LHCN-M2 (cell line): Measurements from ENCODE around the gene KLK11. TPM values are rescaled to one million over a fixed set of nuclear protein-coding genes. Genes with fewer than 3 reads are reported as not detected.

Experiments
- DNase-seq: peaks from one replicate; pipeline ENCODE4 v3.0.0-alpha.2; 2012; ENCODE audit warnings: low read depth
- polyA plus RNA-seq: library from polyadenylated mRNA; unstranded; fragments of >200 nt; gene quantifications from one replicate; pipeline ENCODE4 v1.2.1, GENCODE V29; 2012; ENCODE audit warnings: missing spikeins
- total RNA-seq: library from RNA; depleted of rRNA; stranded (reverse); fragments of >200 nt; gene quantifications from 2 replicates; pipeline ENCODE4 v1.2.3, GENCODE V29; 2014; rRNA removed

Gene KLK11
- not detected in 2 replicates for total RNA-seq
- polyA plus RNA-seq: not detected

DNA sequence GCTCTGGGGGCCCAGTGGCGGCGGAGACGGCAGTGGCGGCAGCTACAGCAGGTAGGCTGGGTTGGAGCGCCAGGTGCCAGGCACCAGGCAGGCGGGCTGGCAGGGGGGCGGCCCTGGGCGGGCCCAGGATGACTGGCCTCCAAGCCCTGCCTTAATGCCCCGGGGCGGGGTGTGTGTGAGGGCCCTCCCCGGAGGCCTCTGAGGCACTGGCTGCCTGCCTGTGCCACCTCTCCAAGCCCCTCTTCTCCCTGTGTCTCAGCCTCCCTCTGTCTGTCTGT lies at the start of gene KLK11:
KLK11 (minus strand) TSS at position 63 of the 278 bp plus-strand sequence. CDS start 985 bp downstream, outside the sequence.
- no peak for DNase-seq

DNA sequence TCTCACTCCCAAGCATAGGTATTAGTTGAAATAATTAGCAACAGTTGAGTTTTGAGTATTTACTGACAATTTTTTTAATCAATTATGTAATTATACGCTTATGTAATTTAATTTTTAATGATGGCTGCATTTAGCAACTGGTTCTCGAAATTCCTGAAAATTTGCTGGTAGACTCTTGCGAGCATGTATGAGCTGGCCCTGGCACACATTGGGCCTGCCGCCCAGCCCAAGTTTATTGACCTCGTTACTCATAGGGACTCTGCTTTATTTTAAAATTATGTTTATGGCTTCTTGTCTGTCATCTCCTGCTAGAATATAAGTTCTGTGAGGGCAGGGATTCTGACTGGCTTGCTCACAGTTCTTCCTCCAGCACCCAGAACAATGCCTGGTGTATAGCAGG lies 49.6 kb upstream of the KLK11 start:
- DNase-seq: no peak

GRCh38 chr19:51071095-51071405 lies 44.6 kb upstream of the KLK11 start:
- no peak for DNase-seq

DNA sequence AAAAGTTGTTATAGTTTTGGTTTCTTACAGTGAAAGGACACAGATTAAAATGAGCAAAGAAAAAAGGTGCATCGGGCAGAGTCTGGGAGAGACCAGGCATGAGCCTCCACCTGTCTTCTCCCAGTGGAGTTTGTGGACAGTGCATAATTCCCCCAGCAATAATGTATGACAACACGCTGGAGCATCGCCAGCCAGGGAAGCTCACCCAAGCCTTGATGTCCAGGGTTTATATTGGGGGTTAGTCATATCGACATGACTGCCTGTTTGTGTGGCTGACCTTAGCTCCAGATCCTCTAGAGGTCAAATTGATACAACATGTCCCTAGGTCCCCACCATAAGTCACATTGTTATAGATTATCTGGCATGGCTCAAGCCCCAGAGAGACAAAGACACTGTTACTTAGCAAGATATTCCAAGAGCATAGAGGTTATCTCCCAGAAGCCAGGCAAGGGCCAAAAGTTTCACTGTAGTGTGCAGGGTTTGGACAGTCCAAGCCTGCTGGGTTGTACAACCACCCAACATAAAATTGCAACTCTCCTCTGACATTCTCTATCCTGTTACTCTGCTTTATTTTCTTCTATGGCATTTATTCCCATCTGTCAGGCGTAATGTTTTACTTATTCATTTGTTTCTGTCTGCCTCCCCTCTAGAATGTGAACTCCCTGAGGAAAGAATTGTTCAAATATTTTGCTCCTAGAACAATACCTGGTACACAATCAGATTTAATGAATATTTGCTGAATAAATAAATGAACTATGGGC lies 44.1 kb upstream of the KLK11 start:
- DNase-seq: no peak

- DNase-seq: no peak
Measured at GRCh38 chr19:51066393-51067186, 40.2 kb upstream of the KLK11 start.

DNA sequence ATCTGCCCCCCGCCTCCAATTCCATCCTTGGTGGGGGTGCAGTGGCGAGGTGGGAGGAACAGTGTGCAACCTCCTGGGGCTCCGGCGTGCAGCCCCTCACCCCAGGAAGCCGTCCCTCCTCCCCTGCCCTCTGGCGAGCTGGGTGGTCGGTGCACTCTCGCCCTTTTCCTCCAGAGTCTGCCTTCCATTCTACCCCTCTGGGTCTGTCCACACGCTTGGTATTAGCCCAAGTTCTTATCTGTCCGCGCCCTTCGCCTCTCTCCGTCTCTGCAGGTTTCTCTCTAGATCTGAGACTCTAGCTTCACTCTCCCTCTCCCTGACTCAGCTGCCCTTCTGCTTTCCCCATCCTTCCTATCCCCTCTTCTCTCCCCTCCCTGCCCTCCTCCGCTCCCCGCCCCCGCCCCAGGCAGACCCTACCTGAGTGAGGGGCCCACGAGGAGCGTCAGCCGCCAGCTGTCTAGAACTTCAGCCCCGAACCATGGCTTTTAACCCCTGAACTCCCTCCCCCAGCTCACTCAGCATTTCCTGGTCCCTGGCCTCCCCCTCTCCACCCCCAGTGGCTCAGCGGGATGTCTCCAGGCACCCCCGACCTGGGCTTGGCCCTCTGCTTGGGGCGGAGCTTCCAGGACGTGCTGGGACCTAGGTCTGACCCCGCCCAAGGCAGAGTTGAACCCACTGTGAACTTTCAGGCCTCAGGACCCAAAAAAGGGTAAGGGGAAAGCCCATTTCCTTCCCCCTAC lies 39.0 kb upstream of the KLK11 start:
- no peak for DNase-seq

DNA sequence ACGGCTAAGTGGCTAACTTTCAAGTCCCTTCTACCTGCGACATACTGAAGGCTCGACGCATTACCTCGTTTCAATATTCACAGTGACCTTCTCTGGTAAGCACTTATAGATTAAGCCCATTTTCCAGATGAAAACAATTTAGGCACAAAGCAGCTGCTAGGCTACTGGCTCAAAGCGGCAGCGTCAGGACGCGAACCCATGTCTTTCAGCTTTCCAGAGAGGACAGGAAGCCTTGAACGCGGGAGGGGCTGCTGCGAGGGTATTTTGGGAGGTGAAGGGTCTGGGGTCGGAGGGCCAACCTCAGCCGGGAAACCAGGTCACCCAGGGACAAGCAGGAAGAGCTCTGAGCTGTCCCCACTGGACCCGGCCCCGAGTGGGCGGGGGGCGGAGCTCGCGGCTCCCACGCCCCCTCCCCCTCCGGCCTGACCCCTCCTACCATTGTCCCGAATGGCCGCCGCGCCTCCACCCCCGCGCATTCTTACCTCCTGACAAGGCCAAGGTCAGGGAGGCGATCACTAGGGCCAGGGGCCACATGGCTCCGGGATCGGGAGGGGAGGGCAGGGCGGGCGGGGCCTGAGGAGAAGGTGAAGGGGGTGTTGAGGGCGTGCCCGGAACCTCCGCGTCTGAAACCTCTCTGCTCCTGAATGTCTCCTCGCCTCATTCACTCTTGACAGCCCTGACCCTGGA lies 38.3 kb upstream of the KLK11 start, which contains the start of gene KLK13:
KLK13 (minus strand) TSS at position 559 of the 687 bp plus-strand sequence; CDS start at position 534, 25 bp downstream.
- no peak for DNase-seq

- no peak for DNase-seq
Measured at GRCh38 chr19:51063664-51064063, 37.2 kb upstream of the KLK11 start.

- no peak for DNase-seq
Measured at GRCh38 chr19:51060973-51061372, 34.6 kb upstream of the KLK11 start.

DNA sequence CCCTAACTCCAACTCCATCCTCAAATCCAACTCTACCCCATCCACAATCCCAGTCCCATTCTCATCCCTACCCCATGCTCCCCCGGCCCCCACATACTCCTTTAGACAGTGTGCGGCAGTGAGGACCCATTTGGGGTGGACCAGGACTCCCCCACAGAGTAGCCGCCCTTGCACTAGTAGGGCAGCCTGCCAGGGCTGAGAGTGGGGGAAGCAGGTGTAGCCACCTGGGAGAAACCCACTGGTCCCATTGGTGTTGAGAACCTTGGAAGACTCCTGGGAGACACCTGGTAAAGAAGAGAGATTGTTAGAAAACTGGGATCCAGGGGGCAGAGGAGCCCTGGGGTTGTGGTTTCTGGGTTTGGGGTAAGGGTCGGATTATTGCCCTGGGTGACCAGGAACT lies 33.9 kb upstream of the KLK11 start:
- no peak for DNase-seq

- DNase-seq: no peak
Measured at GRCh38 chr19:51059715-51060114, 33.3 kb upstream of the KLK11 start.

GRCh38 chr19:51055866-51056265 lies 29.4 kb upstream of the KLK11 start:
- no peak for DNase-seq

GRCh38 chr19:51047031-51047335 lies 20.6 kb upstream of the KLK11 start:
- DNase-seq: no peak

- DNase-seq: no peak
Measured at GRCh38 chr19:51044327-51044726, 17.9 kb upstream of the KLK11 start.

GRCh38 chr19:51043497-51043896 lies 17.1 kb upstream of the KLK11 start:
- DNase-seq: no peak

GRCh38 chr19:51040151-51040550 lies 13.7 kb upstream of the KLK11 start:
- no peak for DNase-seq

GRCh38 chr19:51036519-51036918 lies 10.1 kb upstream of the KLK11 start:
- no peak for DNase-seq

- no peak for DNase-seq
Measured at GRCh38 chr19:51034704-51035103, 8.3 kb upstream of the KLK11 start, which contains the start of gene KLK12. TSS of gene KLK12 (minus strand) at chr19:51035002. CDS start at chr19:51034621, 381 bp downstream.

DNA sequence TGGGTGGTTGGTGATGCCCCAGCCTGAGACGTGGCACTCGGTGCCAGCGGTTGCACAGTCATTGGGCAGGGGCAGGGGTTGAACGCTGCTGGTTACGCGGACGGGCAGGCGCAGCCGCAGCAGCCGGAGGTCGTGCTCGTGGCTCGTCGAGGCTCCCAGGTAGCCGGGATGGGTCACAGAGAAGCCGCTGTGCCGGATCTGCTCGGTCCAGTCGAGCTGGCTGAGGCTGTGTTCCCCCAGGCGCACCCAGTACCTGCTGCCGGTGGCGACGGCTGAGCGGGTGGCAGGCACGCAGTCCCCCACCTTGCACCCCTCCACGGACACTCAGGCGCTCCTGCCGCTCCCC lies 5.4 kb upstream of the KLK11 start:
- DNase-seq: no peak

GRCh38 chr19:51031220-51031879 lies 4.9 kb upstream of the KLK11 start:
- DNase-seq: no peak

- no peak for DNase-seq
Measured at GRCh38 chr19:51030631-51031030, 4.2 kb upstream of the KLK11 start.

DNA sequence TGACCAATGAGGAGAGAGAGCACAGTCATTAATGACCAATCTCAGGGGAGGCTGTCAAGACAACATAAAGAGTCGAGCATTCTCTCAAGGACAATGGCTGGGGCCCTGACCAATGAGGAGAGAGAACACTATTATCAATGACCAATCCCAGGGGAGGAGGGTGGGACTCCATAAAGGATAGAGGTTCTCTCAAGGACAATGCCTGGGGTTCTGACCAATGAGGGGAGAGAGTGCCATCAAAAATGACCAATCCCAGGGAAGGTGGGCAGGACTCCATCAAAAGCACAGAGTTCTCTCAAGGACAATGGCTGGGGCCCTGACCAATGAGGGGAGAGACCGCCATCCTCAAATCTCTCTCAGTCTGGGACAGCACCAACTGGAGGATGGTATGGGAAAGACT lies 3.3 kb upstream of the KLK11 start:
- no peak for DNase-seq
